SH-SY5Y (cell line): ENCODE measurements around the gene SLC39A7.

Experiments
- GATA2 ChIP-seq: IDR thresholded peaks from 2 replicates; pipeline ENCODE4 v1.6.1; 2011; ENCODE audit warnings: mild to moderate bottlenecking, low read depth, low read length
- GATA3 ChIP-seq: IDR thresholded peaks from 2 replicates; pipeline ENCODE4 v1.6.1; 2011; ENCODE audit warnings: low read depth, mild to moderate bottlenecking, low read length, moderate library complexity

GRCh38 chr6:33185654-33186187 is 14.9 kb upstream of the SLC39A7 start:
- TF ChIP-seq GATA2 (no peak), GATA3 (no peak)
